ENCODE results near the gene SETMAR.

SETMAR gene

GRCh38 chr3:4362523-4362922, 59.4 kb downstream of the SETMAR start:
- DNase-seq = no peak
- H3K36me3 ChIP-seq (ENCODE audit: control insufficient read depth, insufficient read depth, low read length) = no peaks in the 10 kb centered on the region
- no peak overlapping the region for H3K27ac ChIP-seq (ENCODE audit: insufficient read depth, low read length, poor library complexity, severe bottlenecking)
- no peaks in the 10 kb centered on the region for H3K27me3 ChIP-seq (replicated peaks; ENCODE audit: control insufficient read depth, insufficient read depth, low read length, poor library complexity, severe bottlenecking)
- H3K9me3 ChIP-seq (ENCODE audit: control insufficient read depth, low read length) = no peaks in the 10 kb centered on the region
- no peaks in the 10 kb centered on the region for H3K4me1 ChIP-seq (ENCODE audit: control insufficient read depth, insufficient read depth, low read length, poor library complexity, severe bottlenecking)
- no peak overlapping the region for H3K4me3 ChIP-seq (ENCODE audit: insufficient read depth, low read depth, low read length, poor library complexity, severe bottlenecking)

Data from effector memory CD4-positive, alpha-beta T cell (primary cell).